Measurements from ENCODE around the gene ISL1.

Gene ISL1

DNA sequence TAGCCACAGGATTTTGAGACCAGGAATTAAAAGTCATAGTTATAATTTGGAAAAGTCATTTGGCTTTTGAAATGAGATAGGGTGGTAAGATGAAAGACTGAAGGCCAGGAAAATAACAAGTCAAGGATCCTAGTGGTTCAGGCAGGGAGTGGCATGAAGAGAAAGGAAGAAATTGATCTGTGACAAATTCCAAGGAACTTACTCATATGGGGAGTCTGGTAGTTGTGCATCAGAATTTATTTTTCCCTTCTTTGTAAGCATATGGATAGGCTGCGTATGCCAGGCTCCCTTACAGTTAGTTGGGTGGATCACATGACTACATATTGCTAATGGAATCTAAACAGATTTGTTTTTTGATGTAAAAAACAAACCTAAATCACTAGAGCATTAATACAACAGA, 21.0 kb downstream of the ISL1 start:
- Histone ChIP-seq H3K4me3 (ENCODE audit: low read length) (no peak overlapping the region), H3K9me3 (ENCODE audit: insufficient read depth, low read depth, low read length) (no peaks in the 10 kb centered on the region), H3K27ac (ENCODE audit: low read length) (no peak overlapping the region), H3K36me3 (ENCODE audit: insufficient read depth, low read depth, low read length) (no peaks in the 10 kb centered on the region), H3K4me1 (ENCODE audit: insufficient read depth, low read length) (peaks cover 5% of the 10 kb centered on the region; the same call in 1 of the 2 replicates), H3K27me3 (ENCODE audit: insufficient read depth, low read length) (peaks cover 44% of the 10 kb centered on the region), H3K9ac (ENCODE audit: low read depth, low read length) (no peak overlapping the region)

DNA sequence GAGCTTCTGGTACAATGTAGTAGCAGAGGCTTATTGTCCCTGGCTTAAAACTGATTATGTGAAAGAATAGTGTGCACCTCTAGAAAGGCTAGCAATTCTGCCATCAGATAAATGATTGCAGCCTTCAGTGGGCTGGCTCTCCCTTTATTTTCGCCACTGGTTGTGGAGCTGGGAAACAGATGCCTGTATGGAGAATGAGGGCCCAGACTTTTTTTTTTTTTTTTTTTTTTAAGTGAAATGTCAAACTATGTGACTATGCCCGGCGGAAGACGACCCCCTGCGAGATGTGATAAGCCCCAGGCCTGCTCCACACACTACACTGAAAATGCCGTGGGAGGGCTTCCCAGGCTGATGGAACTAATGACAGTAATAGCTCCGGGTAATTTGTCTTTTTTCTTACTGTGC, 28.7 kb downstream of the ISL1 start:
- H3K36me3 ChIP-seq (ENCODE audit: insufficient read depth, low read depth, low read length), result no peaks in the 10 kb centered on the region

DNA sequence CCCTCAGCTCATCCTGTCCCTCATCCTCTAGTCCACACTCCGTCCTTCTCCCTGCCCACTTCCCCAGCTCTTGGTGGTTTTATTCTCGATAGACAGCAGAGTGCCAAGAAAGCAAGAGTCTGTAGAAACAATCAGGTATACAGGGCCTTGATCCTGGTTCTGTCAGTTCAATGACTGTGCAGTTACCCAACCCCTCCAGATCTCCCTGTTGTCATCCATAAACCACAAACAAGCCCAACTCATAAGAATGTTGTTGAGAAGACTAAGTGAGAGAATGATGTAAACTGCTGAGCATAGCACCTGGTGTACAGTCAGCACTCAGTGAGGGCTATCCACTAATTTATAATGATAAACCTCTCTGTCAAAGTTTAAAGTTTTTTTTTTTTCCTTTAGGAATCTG, 31.3 kb downstream of the ISL1 start:
- no peaks in the 10 kb centered on the region for H3K4me1 ChIP-seq (ENCODE audit: insufficient read depth, low read length)
- no peak overlapping the region for H3K27ac ChIP-seq (ENCODE audit: low read length)
- no peak overlapping the region for H3K4me3 ChIP-seq (ENCODE audit: low read length)
- H3K36me3 ChIP-seq (ENCODE audit: insufficient read depth, low read depth, low read length), result no peaks in the 10 kb centered on the region
- H3K27me3 ChIP-seq (ENCODE audit: insufficient read depth, low read length), result no peaks in the 10 kb centered on the region
- no peaks in the 10 kb centered on the region for H3K9me3 ChIP-seq (ENCODE audit: insufficient read depth, low read depth, low read length)
- H3K9ac ChIP-seq (ENCODE audit: low read depth, low read length), result no peak overlapping the region

More for the DNA sequence above, 28.7 kb downstream of the ISL1 start:
- Histone ChIP-seq H3K9ac (ENCODE audit: low read depth, low read length) (no peak overlapping the region), H3K4me1 (ENCODE audit: insufficient read depth, low read length) (no peaks in the 10 kb centered on the region), H3K27me3 (ENCODE audit: insufficient read depth, low read length) (no peaks in the 10 kb centered on the region), H3K9me3 (ENCODE audit: insufficient read depth, low read depth, low read length) (no peaks in the 10 kb centered on the region), H3K27ac (ENCODE audit: low read length) (no peak overlapping the region), H3K4me3 (ENCODE audit: low read length) (no peak overlapping the region)

DNA sequence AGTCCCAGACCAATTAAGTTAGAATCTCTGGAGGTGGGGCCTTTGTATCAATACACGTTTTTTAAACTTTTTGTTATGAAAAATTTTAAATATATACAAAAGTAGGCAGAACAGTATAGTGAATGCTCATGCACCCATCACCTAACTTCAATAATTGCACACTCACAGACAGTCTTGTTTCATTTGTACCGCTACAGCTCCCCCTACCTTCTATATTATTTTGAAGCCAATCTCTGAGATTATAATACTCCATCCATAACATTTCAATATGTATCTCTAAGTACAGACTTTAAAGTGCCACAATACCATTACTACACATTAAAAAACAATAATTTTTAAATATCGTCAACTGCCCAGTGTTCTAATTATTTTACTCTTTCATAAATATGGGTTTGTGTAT, 32.9 kb downstream of the ISL1 start:
- Histone ChIP-seq H3K4me3 (ENCODE audit: low read length) (no peak overlapping the region), H3K27me3 (ENCODE audit: insufficient read depth, low read length) (no peaks in the 10 kb centered on the region), H3K4me1 (ENCODE audit: insufficient read depth, low read length) (no peaks in the 10 kb centered on the region), H3K36me3 (ENCODE audit: insufficient read depth, low read depth, low read length) (no peaks in the 10 kb centered on the region), H3K9ac (ENCODE audit: low read depth, low read length) (no peak overlapping the region), H3K9me3 (ENCODE audit: insufficient read depth, low read depth, low read length) (no peaks in the 10 kb centered on the region), H3K27ac (ENCODE audit: low read length) (no peak overlapping the region)

DNA sequence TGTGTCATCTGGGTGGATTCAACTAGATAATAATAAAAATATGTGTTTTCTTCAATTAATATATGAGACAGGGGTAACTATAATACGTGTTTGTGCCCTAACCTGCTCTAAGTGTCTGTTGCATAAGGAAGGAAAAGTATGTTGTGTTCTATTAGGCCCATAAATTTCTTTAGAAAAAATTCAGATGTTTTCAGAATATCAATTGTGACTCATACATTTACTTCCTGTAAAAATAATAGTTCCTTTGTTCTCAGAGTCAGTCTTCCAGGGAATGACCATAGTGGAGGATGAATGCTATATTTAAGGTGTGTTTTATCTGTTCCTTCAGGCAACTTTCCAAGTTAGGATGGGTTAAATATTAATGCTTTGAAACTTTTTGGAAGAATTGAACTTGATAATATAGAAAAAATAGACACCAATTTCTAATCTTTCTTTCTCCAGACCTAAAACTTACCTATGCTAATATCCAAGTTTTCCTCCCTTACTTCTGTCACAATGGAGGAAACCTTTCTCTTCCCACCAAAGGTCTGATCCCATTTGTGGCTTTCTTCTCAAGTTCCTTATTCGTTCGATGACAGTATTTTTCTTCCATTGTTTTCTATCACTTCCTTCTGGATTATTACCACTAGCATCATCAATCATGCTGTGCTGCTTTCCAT, 49.9 kb downstream of the ISL1 start:
- H3K27ac ChIP-seq (ENCODE audit: low read length), result no peak overlapping the region
- no peak overlapping the region for H3K9ac ChIP-seq (ENCODE audit: low read depth, low read length)
- no peaks in the 10 kb centered on the region for H3K27me3 ChIP-seq (ENCODE audit: insufficient read depth, low read length)
- no peaks in the 10 kb centered on the region for H3K9me3 ChIP-seq (ENCODE audit: insufficient read depth, low read depth, low read length)
- H3K36me3 ChIP-seq (ENCODE audit: insufficient read depth, low read depth, low read length), result no peaks in the 10 kb centered on the region
- no peaks in the 10 kb centered on the region for H3K4me1 ChIP-seq (ENCODE audit: insufficient read depth, low read length)
- H3K4me3 ChIP-seq (ENCODE audit: low read length), result no peak overlapping the region

DNA sequence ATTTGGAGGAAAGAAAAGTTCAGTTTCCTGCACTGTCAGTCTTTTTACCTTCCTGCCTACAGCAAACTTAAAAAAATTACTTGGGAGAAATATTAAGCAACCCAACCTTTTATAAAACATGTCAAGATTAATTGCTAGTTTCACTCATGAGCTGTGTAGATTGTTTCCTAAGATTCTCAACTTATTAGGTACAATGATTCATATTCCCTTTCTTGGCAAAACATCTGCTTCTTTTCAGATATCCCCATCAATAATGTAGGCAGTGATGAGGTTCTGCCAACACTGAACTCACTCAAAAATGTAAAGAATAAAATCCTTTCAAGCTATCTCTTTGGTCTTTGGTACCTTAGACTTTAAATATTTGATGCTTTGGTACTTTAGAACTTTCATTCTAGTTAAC, 56.0 kb downstream of the ISL1 start:
- Histone ChIP-seq H3K36me3 (ENCODE audit: insufficient read depth, low read depth, low read length) (no peaks in the 10 kb centered on the region), H3K9ac (ENCODE audit: low read depth, low read length) (no peak overlapping the region), H3K27me3 (ENCODE audit: insufficient read depth, low read length) (no peaks in the 10 kb centered on the region), H3K27ac (ENCODE audit: low read length) (no peak overlapping the region), H3K9me3 (ENCODE audit: insufficient read depth, low read depth, low read length) (no peaks in the 10 kb centered on the region), H3K4me1 (ENCODE audit: insufficient read depth, low read length) (no peaks in the 10 kb centered on the region), H3K4me3 (ENCODE audit: low read length) (no peak overlapping the region)

Data from iPS-20b (cell line).